ENCODE data around the gene SMAD6. TPM values are rescaled to one million over a fixed set of nuclear protein-coding genes. Genes with fewer than 3 reads are reported as not detected.

Gene SMAD6
- total and polyA plus RNA-seq, 9 of the 15 experiments (the other 6 are each of a cell fraction or from before 2014, with no cell fraction given): 0.10 to 15.5 (median 3.7) TPM

- peaks cover 23% of the 10 kb centered on the region; the same call in 1 of the 2 replicates for H4K20me1 ChIP-seq (replicated peaks; ENCODE audit: control insufficient read depth, insufficient read depth, low read length)
- POLR2A ChIA-PET: interaction anchor here (0.6 to 0.8 kb wide), 4 partner anchors 8 to 157 kb away, joined by 3 to 4 read pairs (median 3); no protein-coding TSS in a partner anchor
- in situ Hi-C loops (cut with MboI): loop anchor here (10.0 kb wide), 1 partner anchor 161 kb away; no protein-coding TSS in a partner anchor
- no peak overlapping the region for H3K4me2 ChIP-seq (ENCODE audit: insufficient read depth, low read length)
- BruUV-seq (replicated peaks): no TSS peak
- peaks cover 9% of the 10 kb centered on the region; the same call in 1 of the 3 replicates for H3K36me3 ChIP-seq (ENCODE audit: control insufficient read depth, insufficient read depth, low read length)
- no peak for ATAC-seq
- intact Hi-C loops (cut with micrococcal nuclease): no loop called here
- TF ChIP-seq NFIC (IDR thresholded peaks at IDR 0.05) (peak; percentile 19; the same call in 1 of the 2 replicates), ZFX (CRISPR knock-in tag; IDR thresholded peaks at IDR 0.05) (0 out of 2 replicates have a peak, but pooled peaks have one; percentile 4), L3MBTL2 (IDR thresholded peaks at IDR 0.05) (no peak), TOE1 (IDR thresholded peaks at IDR 0.05; ENCODE audit: borderline replicate concordance) (no peak), TOE1 (CRISPR knock-in tag; IDR thresholded peaks at IDR 0.05; ENCODE audit: borderline replicate concordance, low read depth) (no peak)
- no peak for DNase-seq (ENCODE audit: extremely low read depth in 1 of 4, low spot score in 3 of 4)
- H3K27me3 ChIP-seq (ENCODE audit: control insufficient read depth in 2 of 2, insufficient read depth in 2 of 2, low read length in 2 of 2): no peaks in the 10 kb centered on the region
- peaks cover 18% of the 10 kb centered on the region in 2 experiments for H3K4me1 ChIP-seq (replicated peaks in 1 of 2; ENCODE audit: control insufficient read depth in 2 of 2, insufficient read depth in 2 of 2, low read length in 2 of 2)
- no peak for FAIRE-seq
- peak overlapping the region in 1 of 2 experiments; percentile 64; a peak in 1 of 4 replicates for H3K9ac ChIP-seq (ENCODE audit: insufficient read depth in 1 of 2, low read depth in 2 of 2, low read length in 2 of 2)
- 81% methylated on average over 18 of the region's 18 CpGs for WGBS (ENCODE audit: insufficient coverage, low coverage, missing lambda C conversion rate)
- no peaks in the 10 kb centered on the region for H3K9me3 ChIP-seq (replicated peaks; ENCODE audit: control insufficient read depth, insufficient read depth, low read depth, low read length)
- CTCF ChIA-PET (ENCODE audit: low intra/inter-chr PET ratio): interaction anchor here (0.7 to 3.7 kb wide), 6 partner anchors 77 to 172 kb away, joined by 3 to 37 read pairs (median 16); no protein-coding TSS in a partner anchor
- H3K79me2 ChIP-seq (ENCODE audit: control insufficient read depth, insufficient read depth, low read length): peaks cover 15% of the 10 kb centered on the region
- no peak overlapping the region for H3K27ac ChIP-seq (ENCODE audit: extremely low read depth, low read depth, low read length)
- no peak overlapping the region for H3K4me3 ChIP-seq
- H2AFZ ChIP-seq (ENCODE audit: low read depth, low read length): no peak overlapping the region
- no peaks in the 10 kb centered on the region for H3K9me1 ChIP-seq (ENCODE audit: control insufficient read depth, insufficient read depth, low read length)
Observed at GRCh38 chr15:66775127-66776105, 73.4 kb downstream of the SMAD6 start.

Measured in K562 (cell line).